Calu3 (cell line): Measurements from ENCODE around the gene MB21D2. TPM values are rescaled to one million over a fixed set of nuclear protein-coding genes. Genes with fewer than 3 reads are reported as not detected.

Source experiments
- BruUV-seq: library from RNA; stranded (reverse); fragments of 400-500 nt; replicated peaks from 2 replicates; lab custom pipeline; 2021; lab: Mats Ljungman, UMichigan
- CTCF ChIA-PET: fragments of 300-600 bp; sonication (Branson Sonifier 250); formaldehyde crosslinking; loops from one replicate; lab custom pipeline; 2022; ENCODE audit warnings: antibody characterized with exemption; lab: Charles Lee
- DNase-seq: peaks from one replicate; pipeline ENCODE4 v3.0.0; 2022
- H3K27ac Mint-ChIP-seq: one replicate; pipeline ENCODE4 v1.8.0; 2022; ENCODE audit warnings: mixed read lengths; ENCODE audit not compliant: unreplicated experiment
- H3K27me3 Mint-ChIP-seq: one replicate; pipeline ENCODE4 v1.8.0; 2022; ENCODE audit warnings: mixed read lengths; ENCODE audit not compliant: unreplicated experiment
- H3K36me3 Mint-ChIP-seq: one replicate; pipeline ENCODE4 v1.8.0; 2022; ENCODE audit warnings: mild to moderate bottlenecking, moderate library complexity, mixed read lengths; ENCODE audit not compliant: insufficient read depth, unreplicated experiment
- H3K4me1 Mint-ChIP-seq: one replicate; pipeline ENCODE4 v1.8.0; 2022; ENCODE audit warnings: mild to moderate bottlenecking, low read depth, mixed read lengths; ENCODE audit not compliant: unreplicated experiment
- H3K4me3 Mint-ChIP-seq: one replicate; pipeline ENCODE4 v1.8.0; 2022; ENCODE audit warnings: mild to moderate bottlenecking, low read depth, moderate library complexity, mixed read lengths; ENCODE audit not compliant: unreplicated experiment
- H3K9me3 Mint-ChIP-seq: one replicate; pipeline ENCODE4 v1.8.0; 2022; ENCODE audit warnings: low read depth, mixed read lengths; ENCODE audit not compliant: unreplicated experiment
- CTCF ChIP-seq: fragments of 200-600 bp; IDR thresholded peaks from one replicate; pipeline ENCODE4 v1.8.0; 2022; ENCODE audit warnings: antibody characterized with exemption; ENCODE audit not compliant: unreplicated experiment
- intact Hi-C: fragments of 100-400 bp; cut with micrococcal nuclease; formaldehyde crosslinking; loops from one replicate; pipeline ENCODE4 v1.10.0; 2022; ENCODE audit not compliant: unreplicated experiment
- total RNA-seq: library from RNA; stranded (reverse); gene quantifications from 2 replicates; pipeline ENCODE4 v1.2.3, GENCODE V29; 2022

The MB21D2 gene
- total RNA-seq, 1 experiment from 2014 or later: 11.9 TPM

DNA sequence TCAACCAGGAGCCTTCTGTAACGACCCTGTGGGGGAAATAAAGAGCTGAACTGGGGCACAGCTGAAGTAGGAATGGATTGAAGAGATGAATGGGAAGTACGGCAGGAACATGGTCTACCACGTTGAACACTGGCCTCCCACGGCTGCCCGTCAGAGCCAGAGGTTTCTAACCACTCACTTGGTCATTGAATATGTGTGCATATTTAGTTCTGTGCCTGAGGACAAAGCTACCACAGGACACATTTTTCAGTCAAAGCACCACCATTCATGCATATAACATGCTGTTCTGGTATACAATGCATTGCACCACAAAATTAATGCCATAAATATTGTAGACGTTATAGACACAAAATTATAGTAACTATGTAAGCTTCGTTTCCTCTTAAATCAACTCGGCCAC, 75.5 kb downstream of the MB21D2 start:
- Mint-ChIP-seq H3K4me3 (no peak overlapping the region), H3K27me3 (no peaks in the 10 kb centered on the region), H3K9me3 (no peaks in the 10 kb centered on the region), H3K27ac (no peak overlapping the region), H3K4me1 (peaks cover 12% of the 10 kb centered on the region), H3K36me3 (no peaks in the 10 kb centered on the region)
- intact Hi-C loops: no loop called here
- BruUV-seq: no TSS peak
- CTCF ChIA-PET: interaction anchor here (0.7 to 1.1 kb wide), 2 partner anchors 8 to 17 kb away, joined by 3 to 4 read pairs; no protein-coding TSS in a partner anchor
- TF ChIP-seq CTCF: no peak
- DNase-seq: no peak

- no TSS peak for BruUV-seq
- intact Hi-C loops: no loop called here
- Mint-ChIP-seq H3K27ac (no peak overlapping the region), H3K9me3 (no peaks in the 10 kb centered on the region), H3K4me3 (no peak overlapping the region), H3K4me1 (peaks cover 12% of the 10 kb centered on the region), H3K27me3 (no peaks in the 10 kb centered on the region), H3K36me3 (no peaks in the 10 kb centered on the region)
- CTCF ChIA-PET: interaction anchor here (0.7 to 1.1 kb wide), 3 partner anchors 9 to 17 kb away, joined by 3 to 4 read pairs (median 4); no protein-coding TSS in a partner anchor
- no peak for TF ChIP-seq CTCF
- DNase-seq: no peak
Measured at GRCh38 chr3:192841428-192841827, 76.2 kb downstream of the MB21D2 start.

GRCh38 chr3:192840143-192840836, 77.4 kb downstream of the MB21D2 start:
- CTCF ChIA-PET: interaction anchor here (0.6 to 1.1 kb wide), 3 partner anchors 11 to 189 kb away, joined by 3 to 4 read pairs (median 3); no protein-coding TSS in a partner anchor
- H3K9me3 Mint-ChIP-seq: no peaks in the 10 kb centered on the region
- no peak for DNase-seq
- intact Hi-C loops: no loop called here
- H3K4me1 Mint-ChIP-seq: peaks cover 12% of the 10 kb centered on the region
- H3K36me3 Mint-ChIP-seq: no peaks in the 10 kb centered on the region
- no TSS peak for BruUV-seq
- no peaks in the 10 kb centered on the region for H3K27me3 Mint-ChIP-seq
- TF ChIP-seq CTCF: no peak
- no peak overlapping the region for H3K27ac Mint-ChIP-seq
- H3K4me3 Mint-ChIP-seq: no peak overlapping the region

DNA sequence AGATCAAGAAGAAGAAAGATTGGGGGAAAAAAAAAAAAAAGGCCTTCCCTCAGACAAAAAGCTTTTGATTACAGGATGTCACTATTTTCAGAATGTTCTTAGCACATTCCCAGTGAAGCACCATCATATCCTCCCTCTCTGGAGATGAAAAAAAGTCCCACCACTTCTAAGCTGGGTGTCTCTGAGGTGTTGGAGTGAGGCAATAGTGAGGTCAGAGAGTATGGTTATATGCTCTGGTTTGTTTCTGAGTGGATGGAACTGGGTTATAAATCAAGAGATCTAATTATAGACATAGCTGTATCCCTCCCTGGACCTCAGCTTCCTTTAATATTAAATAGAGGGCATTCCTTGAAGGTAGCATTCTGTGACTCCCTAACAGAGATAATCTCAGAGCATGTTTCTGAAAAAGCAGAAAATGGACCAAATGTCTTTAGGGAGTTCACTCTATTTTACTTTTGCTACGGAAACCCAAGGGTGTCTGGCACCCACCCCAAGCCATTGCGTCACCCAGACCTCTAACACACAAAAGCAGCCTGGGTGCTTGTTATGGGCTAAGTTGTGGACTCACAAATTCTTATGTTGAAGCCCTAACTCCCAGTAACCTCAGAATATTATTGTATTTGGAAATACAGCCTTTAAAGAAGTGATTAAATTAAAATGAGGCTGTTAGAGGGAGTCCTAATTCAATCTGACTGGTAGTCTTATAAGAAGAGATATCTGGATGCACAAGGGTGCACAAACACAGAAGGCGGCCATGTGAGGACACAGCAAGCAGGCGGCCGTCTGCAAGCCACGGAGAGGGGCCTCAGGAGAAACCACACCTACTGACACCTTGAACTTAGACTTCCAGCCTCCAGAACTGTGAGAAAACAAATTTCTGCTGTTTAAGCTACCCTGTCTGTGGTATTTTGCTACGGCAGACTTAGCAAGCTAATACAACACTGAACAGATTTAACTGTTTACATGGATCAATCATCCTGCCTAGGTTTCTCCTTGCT, 81.5 kb downstream of the MB21D2 start:
- BruUV-seq: no TSS peak
- no peaks in the 10 kb centered on the region for H3K27me3 Mint-ChIP-seq
- H3K27ac Mint-ChIP-seq: no peak overlapping the region
- H3K9me3 Mint-ChIP-seq: no peaks in the 10 kb centered on the region
- CTCF ChIA-PET: no interaction called here
- no peak overlapping the region for H3K4me3 Mint-ChIP-seq
- TF ChIP-seq CTCF: no peak
- intact Hi-C loops: no loop called here
- DNase-seq: no peak
- H3K4me1 Mint-ChIP-seq: peaks cover 15% of the 10 kb centered on the region
- H3K36me3 Mint-ChIP-seq: no peaks in the 10 kb centered on the region
